Body of pancreas (tissue), 4 donors: Measurements from ENCODE around the gene MYO10.

Source experiments
- CTCF ChIP-seq, 7 experiments: fragments of 450-650 bp in 4 of 7; fragments of 200-600 bp in 3 of 7; sonication (generic) in 3 of 7; IDR thresholded peaks; one replicate each; pipeline ENCODE4 v1.5.1; 2016 to 2019; ENCODE audit warnings: antibody characterized with exemption in 7 of 7
- POLR2A ChIP-seq, 3 donors: fragments of 450-650 bp; IDR thresholded peaks; one replicate each; pipeline ENCODE4 v1.6.1; 2016; ENCODE audit warnings: antibody characterized with exemption in 3 of 3, mild to moderate bottlenecking in 2 of 3

DNA sequence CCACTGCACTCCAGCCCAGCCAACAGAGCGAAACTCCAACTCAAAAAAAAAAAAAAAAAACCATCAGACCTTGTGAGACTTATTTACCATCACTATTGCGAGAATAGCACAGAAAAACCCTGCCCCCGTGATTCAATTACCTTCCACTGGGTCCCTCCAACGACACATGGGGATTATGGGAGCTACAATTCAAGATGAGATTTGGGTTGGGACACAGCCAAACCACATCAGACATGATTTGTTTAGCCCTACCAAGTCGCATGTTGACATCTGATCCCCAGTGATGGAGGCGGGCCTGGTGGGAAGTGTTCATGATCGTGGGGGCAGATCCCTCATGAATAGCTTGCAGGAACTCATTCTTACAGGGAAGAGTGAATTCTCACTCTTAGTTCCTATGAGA lies 26.6 kb downstream of the MYO10 start:
- TF ChIP-seq CTCF (IDR thresholded peaks at IDR 0.05) (no peak), POLR2A (IDR thresholded peaks at IDR 0.05) (no peak)
